Superior temporal gyrus (tissue), 1 donor: ENCODE data around the gene ZNF775.

ENCODE experiments used
- DNase-seq: peaks from one replicate; pipeline ENCODE4 v3.0.0-alpha.2; 2016; ENCODE audit errors: extremely low spot score

ZNF775 gene

DNA sequence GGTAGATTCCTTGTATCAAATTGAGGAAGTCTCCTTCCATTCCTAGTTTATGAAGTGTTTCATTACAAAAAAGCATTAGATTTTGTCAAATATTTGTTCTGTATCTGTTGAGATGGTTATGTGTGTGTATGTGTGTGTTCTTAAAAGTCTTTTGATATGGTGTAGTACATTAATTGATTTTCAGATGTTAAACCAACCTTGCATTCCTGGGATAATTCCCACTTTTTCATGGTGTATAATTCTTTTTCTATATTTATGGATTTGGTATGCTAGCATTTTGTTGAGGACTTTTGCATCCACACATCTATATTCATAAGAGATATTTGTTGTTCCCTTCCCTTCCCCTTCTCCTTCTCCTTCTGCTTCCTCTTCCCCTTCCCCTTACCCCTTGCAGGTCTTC lies 62.4 kb downstream of the ZNF775 start:
- no peak for DNase-seq

DNA sequence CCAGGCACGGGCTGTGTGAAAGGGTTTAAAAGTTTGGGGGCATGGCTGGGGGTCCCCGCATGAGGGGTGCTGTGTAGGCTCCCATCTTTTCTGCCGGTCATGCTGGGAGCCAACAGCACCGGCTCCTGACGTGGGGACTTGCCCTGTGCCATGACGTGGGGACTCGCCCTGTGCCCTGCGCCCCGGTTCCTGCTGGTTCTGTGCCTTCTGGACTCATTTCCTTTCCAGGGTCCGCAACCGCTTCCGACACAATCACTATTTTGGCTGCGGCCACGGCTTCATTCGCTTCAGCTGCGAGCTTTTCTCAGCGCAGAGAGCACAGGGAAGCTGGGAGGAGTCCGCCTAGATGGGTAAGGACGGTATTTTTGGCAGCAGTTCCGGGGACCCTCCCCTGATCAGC lies 63.7 kb downstream of the ZNF775 start:
- DNase-seq, result no peak

DNA sequence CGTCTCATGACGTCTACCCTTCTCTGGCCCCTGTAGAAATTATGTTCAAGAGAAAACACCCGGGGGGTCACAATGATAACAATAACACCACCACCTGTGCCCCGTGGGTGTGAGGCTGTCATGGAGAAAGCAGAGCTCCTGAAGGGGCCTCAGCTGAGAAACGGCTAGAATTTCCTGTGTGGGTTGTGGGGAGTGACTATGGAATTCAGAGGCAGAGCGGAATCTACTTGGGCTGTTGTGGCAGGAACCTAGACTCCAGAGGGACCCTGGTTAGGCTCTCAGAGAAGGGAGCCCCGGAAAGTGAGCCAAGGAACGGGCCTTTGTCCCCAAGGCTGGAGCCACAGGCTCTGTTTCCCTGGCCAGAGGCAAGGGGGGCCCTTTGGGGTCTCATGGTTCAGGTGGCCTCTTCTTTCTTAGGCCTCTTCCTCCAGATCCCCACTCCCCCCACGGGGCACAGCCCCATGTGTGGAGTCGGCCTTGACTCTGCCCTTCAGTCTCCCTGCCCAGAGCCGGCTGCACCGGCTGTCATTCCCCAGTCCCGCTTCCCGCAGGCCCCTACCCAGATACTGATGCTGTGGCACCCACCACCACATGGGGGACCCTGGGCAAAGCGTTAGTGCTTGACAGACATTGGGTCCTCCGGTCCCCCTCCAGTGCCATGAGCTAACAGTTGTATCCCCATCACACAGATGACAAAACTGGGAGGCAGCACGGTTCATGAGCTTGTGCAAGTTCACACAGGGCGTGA lies 64.8 kb downstream of the ZNF775 start:
- DNase-seq, result no peak

DNA sequence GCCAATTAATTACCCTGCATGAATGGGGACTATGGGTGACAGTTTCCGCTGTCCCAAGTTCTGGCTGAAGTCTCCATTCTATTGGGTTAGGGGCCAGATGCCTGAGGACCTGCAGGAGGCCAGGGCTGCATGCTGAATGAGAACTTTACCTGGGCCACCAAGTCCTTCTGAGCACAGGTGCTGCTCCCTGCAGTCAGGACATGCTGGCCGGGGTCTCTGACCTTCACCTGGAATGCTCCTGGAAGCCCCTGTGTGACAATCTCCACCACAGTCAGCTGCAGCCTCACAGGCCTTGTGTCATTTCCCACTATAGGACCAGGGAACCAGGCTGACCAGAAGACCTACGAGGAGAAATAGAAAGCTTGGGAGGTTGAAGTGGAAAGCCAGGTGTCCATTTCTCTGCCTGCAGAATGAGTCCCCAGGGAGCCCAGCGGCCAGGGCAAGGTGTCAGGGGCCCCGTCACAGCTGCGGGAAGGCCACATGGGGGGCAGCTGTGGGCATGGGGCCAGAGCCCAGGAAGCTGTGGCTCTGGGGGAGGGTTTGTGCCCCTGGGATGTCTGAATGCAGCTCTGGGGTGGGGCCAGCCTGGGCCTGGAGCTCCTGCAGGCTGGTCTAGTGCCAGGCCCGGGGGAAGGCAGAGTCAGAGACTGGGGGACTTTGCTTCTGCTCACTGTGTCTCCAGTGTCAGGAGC lies 65.7 kb downstream of the ZNF775 start:
- DNase-seq, result no peak

DNA sequence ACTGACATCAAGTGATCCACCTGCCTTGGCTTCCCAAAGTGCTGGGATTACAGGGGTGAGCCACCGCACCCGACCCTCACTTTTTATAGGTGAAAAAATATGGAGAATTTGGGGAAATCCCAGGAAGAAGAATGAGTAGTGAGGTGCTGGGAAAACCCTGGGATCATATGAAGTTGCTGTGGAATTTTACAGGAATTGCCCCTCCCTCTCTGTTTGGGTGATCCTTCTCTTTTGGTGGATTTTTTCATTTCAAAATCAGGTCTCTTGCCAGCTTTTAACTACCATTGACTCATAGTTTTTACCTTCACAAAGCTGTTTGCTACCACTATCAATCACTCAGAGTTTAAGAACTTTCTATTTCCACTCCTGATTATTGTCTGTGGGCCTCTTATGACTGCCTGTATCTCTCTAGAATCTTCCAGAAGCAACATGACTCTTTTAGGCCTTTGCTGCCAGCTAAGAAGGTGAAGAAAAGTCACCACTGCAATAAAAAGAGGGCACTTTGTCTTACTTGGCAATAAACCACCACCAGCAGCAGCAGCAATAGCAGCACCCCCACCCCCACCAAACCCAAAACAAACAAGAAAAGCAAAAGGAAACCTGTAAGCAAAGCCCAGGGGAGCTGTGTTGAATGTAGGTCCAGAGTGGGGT lies 67.3 kb downstream of the ZNF775 start:
- no peak for DNase-seq
